Naive thymus-derived CD4-positive, alpha-beta T cell (primary cell): ENCODE measurements around the gene RUFY3. TPM values are rescaled to one million over a fixed set of nuclear protein-coding genes. Genes with fewer than 3 reads are reported as not detected.
A peak's percentile ranks its signal among the peaks of the same experiment; 100 is the strongest.

Source experiments
- ATAC-seq: fragments of 150-1000 bp; cut with Tn5 transposase; 2 replicates; pipeline ENCODE4 v1.10.0; 2021; ENCODE audit warnings: mild to moderate bottlenecking, moderate library complexity
- CTCF ChIA-PET: fragments of 350-600 bp; sonication (Branson Sonifier 250); formaldehyde crosslinking; loops from one replicate; lab custom pipeline; 2021; ENCODE audit warnings: antibody characterized with exemption; lab: Charles Lee
- POLR2A ChIA-PET: fragments of 350-600 bp; sonication (Branson Sonifier 250); formaldehyde crosslinking; loops from one replicate; lab custom pipeline; 2021; ENCODE audit warnings: antibody characterized with exemption, inconsistent platforms; lab: Charles Lee
- DNase-seq, 9 donors: peaks; one replicate each; pipeline versions ENCODE4 v3.0.0 to v3.0.0-alpha.2; 2020 to 2022; ENCODE audit warnings: mixed read lengths in 1 of 9
- H3K27ac ChIP-seq: one replicate; pipeline ENCODE4 v1.7.0; 2013; ENCODE audit warnings: mild to moderate bottlenecking, low read depth, low read length, moderate library complexity
- H3K27me3 ChIP-seq, 2 donors: one replicate each; pipeline ENCODE4 v1.7.0; 2013; ENCODE audit warnings: low read length in 2 of 2, mild to moderate bottlenecking in 2 of 2, moderate library complexity in 2 of 2; ENCODE audit not compliant: control insufficient read depth in 2 of 2, insufficient read depth in 2 of 2
- H3K36me3 ChIP-seq, 3 experiments: 1 replicate in 2 of 3; 2 replicates in 1 of 3; pipeline ENCODE4 v1.7.0; 2013; ENCODE audit warnings: low read length in 3 of 3, mild to moderate bottlenecking in 3 of 3, moderate library complexity in 1 of 3; ENCODE audit not compliant: insufficient read depth in 3 of 3, control insufficient read depth in 2 of 3
- H3K4me1 ChIP-seq, 2 donors: one replicate each; pipeline ENCODE4 v1.7.0; 2013; ENCODE audit warnings: low read length in 2 of 2, mild to moderate bottlenecking in 2 of 2, moderate library complexity in 1 of 2; ENCODE audit not compliant: control insufficient read depth in 2 of 2, insufficient read depth in 2 of 2
- H3K4me3 ChIP-seq: 2 replicates; pipeline ENCODE4 v1.7.0; 2013; ENCODE audit warnings: mild to moderate bottlenecking, low read length
- H3K9me3 ChIP-seq, 3 experiments: 1 replicate in 2 of 3; 2 replicates in 1 of 3; pipeline ENCODE4 v1.7.0; 2013; ENCODE audit warnings: low read length in 3 of 3; ENCODE audit not compliant: control insufficient read depth in 2 of 3
- H3K27ac Mint-ChIP-seq, 9 donors: one replicate each; pipeline ENCODE4 v1.8.0; 2020 to 2022; ENCODE audit warnings: mixed read lengths in 9 of 9, mild to moderate bottlenecking in 8 of 9, moderate library complexity in 5 of 9, inconsistent platforms in 2 of 9
- H3K27me3 Mint-ChIP-seq, 5 donors: one replicate each; pipeline ENCODE4 v1.8.0; 2021 to 2022; ENCODE audit warnings: mixed read lengths in 5 of 5, mild to moderate bottlenecking in 1 of 5
- H3K36me3 Mint-ChIP-seq, 5 donors: one replicate each; pipeline ENCODE4 v1.8.0; 2020 to 2022; ENCODE audit warnings: mixed read lengths in 5 of 5, mild to moderate bottlenecking in 3 of 5, inconsistent platforms in 1 of 5
- H3K4me1 Mint-ChIP-seq, 7 donors: one replicate each; pipeline ENCODE4 v1.8.0; 2020 to 2022; ENCODE audit warnings: mixed read lengths in 7 of 7, mild to moderate bottlenecking in 3 of 7, inconsistent platforms in 1 of 7
- H3K4me3 Mint-ChIP-seq, 10 donors: one replicate each; pipeline ENCODE4 v1.8.0; 2020 to 2022; ENCODE audit warnings: mild to moderate bottlenecking in 10 of 10, mixed read lengths in 10 of 10, moderate library complexity in 6 of 10, inconsistent platforms in 2 of 10
- H3K9me3 Mint-ChIP-seq, 11 donors: one replicate each; pipeline ENCODE4 v1.8.0; 2020 to 2022; ENCODE audit warnings: mixed read lengths in 11 of 11, mild to moderate bottlenecking in 4 of 11, inconsistent platforms in 1 of 11, moderate library complexity in 1 of 11
- intact Hi-C, 2 donors: fragments of 100-400 bp; cut with micrococcal nuclease; formaldehyde crosslinking; loops; one replicate each; pipeline ENCODE4 v1.15.1; 2023
- polyA plus RNA-seq, 2 donors: library from polyadenylated mRNA; unstranded; fragments of 300-500 nt; fragmentation: Illumina TruSeq; gene quantifications; one replicate each; pipeline ENCODE4 v1.2.3, GENCODE V29; 2021
- total RNA-seq, 6 experiments: library from RNA in 5 of 6; stranded (reverse) in 5 of 6; gene quantifications; 1 replicate in 5 of 6; 2 replicates in 1 of 6; pipeline ENCODE4 v1.2.3 and lab custom pipeline; 2021 to 2026

Gene RUFY3
- total and polyA plus RNA-seq, 7 experiments from 2014 or later, result 4.0 to 41.2 (median 38.6) TPM

DNA sequence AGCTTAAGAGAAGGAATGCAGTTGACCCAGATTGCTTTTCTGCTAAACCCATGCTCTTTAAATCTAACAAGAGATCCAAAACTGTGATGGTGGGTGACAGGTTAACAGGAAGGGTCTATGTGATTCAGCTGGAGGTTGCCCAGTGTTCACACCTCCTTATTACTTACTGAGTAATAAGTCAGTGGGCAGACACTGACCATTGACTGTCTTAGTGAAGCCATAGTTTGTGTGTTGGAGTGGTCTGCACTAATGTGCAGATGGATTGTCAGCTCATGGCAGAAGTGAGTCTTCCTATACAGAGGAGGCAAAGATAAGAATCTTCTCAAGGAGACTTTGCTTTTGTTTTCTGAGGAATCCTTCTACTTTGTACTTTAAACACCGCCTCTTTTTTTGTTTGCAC, 15.2 kb upstream of the RUFY3 start:
- H3K4me3 ChIP-seq, result peak overlapping the region; percentile 87
- peak overlapping the region; percentile 88 for H3K27ac ChIP-seq
- H3K4me1 ChIP-seq, result peaks cover 12 to 25% of the 10 kb centered on the region in 2 donors
- no peaks in the 10 kb centered on the region for H3K27me3 Mint-ChIP-seq
- H3K27me3 ChIP-seq, result no peaks in the 10 kb centered on the region
- intact Hi-C loops, result loop anchor here in 1 of 2 donors (1.0 kb wide), 1 partner anchor 8 kb away; no protein-coding TSS in a partner anchor
- H3K9me3 ChIP-seq, result no peaks in the 10 kb centered on the region
- peaks cover 21 to 55% (median 44%) of the 10 kb centered on the region in 7 donors for H3K4me1 Mint-ChIP-seq
- H3K36me3 ChIP-seq, result no peaks in the 10 kb centered on the region
- ChIA-PET CTCF (interaction anchor here (0.6 to 4.1 kb wide), 8 partner anchors 8 to 1048 kb away, joined by 3 to 31 read pairs (median 6); partner anchors contain the start of gene UTP3), POLR2A (interaction anchor here (1.0 to 11.3 kb wide), 12 partner anchors 9 to 287 kb away, joined by 3 to 174 read pairs (median 10); partner anchors contain the start of genes DCK, GRSF1, RUFY3 and UTP3)
- H3K36me3 Mint-ChIP-seq, result no peaks in the 10 kb centered on the region
- ATAC-seq (no peak), DNase-seq (no peak)
- no peaks in the 10 kb centered on the region for H3K9me3 Mint-ChIP-seq
- peak overlapping the region; percentile 52 to 98 (median 93) for H3K27ac Mint-ChIP-seq
- H3K4me3 Mint-ChIP-seq, result peak overlapping the region; percentile 82 to 96 (median 92)

DNA sequence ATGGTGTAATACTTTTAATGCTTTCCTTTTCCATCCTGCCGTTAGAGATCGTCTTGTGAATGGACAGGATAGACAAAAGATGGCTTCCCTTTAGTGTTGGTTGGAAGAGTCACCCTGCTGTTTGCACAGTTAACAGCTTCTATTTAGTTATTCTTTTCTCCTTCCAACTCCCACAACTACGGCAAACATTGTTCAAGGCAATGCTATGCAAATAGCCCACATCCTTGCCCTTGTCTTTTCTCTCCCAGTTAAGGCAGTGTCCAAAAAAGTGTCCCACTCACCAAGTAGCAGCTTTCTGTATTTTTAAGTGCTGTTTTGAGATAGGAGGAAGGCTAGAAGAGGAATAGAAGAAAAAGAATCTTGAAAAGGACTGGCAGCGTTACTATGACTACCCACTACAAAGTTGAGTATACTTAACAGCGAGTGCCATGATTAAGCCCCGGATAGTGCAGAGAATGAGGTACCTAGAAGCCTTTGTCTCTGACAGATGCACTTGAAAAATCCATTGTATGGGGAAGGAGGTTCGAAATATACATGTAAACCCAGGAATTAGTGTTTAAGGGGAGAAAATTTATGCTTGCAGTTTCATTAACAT, 12.1 kb upstream of the RUFY3 start:
- H3K4me3 Mint-ChIP-seq, result peak overlapping the region in 4 of 10 donors; percentile 7 to 32 (median 10)
- intact Hi-C loops, result no loop called here
- Histone ChIP-seq H3K9me3 (no peaks in the 10 kb centered on the region), H3K4me3 (no peak overlapping the region), H3K27me3 (no peaks in the 10 kb centered on the region), H3K27ac (no peak overlapping the region), H3K36me3 (no peaks in the 10 kb centered on the region), H3K4me1 (peaks cover 8 to 30% of the 10 kb centered on the region in 2 donors)
- no peaks in the 10 kb centered on the region for H3K9me3 Mint-ChIP-seq
- H3K4me1 Mint-ChIP-seq, result peaks cover 25 to 76% (median 57%) of the 10 kb centered on the region in 7 donors
- CTCF ChIA-PET, result no interaction called here
- no peak for ATAC-seq
- no peaks in the 10 kb centered on the region for H3K36me3 Mint-ChIP-seq
- POLR2A ChIA-PET, result interaction anchor here (1.6 to 9.7 kb wide), 2 partner anchors 12 to 27 kb away, joined by 6 to 131 read pairs; partner anchors contain the start of gene RUFY3
- DNase-seq, result peak in 1 of 9 donors; percentile 46
- peak overlapping the region in 5 of 9 donors; percentile 1 to 63 (median 18) for H3K27ac Mint-ChIP-seq
- no peaks in the 10 kb centered on the region for H3K27me3 Mint-ChIP-seq

DNA sequence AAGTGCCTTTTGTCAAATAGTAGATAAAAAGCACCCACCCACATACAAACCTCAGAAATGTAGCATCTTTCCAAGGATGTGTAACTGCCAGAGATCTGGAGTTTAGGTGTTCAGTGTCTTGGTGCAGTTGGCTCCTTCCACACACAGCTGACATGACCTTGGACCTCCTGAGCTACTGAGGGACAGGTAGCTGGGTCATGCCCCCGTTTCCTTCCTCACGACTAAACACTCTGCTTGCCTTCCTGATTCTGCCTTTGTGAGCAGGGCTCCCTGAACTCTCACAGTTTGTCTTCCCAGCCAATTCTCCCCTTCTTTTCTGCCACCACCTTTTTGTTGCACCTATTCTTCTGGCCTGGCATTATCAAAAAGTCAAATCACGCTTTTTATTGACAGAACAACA, 10.2 kb upstream of the RUFY3 start:
- Mint-ChIP-seq H3K9me3 (no peaks in the 10 kb centered on the region), H3K27ac (peak overlapping the region in 6 of 9 donors; percentile 1 to 65 (median 42)), H3K27me3 (no peaks in the 10 kb centered on the region), H3K36me3 (no peaks in the 10 kb centered on the region), H3K4me1 (peaks cover 23 to 70% (median 49%) of the 10 kb centered on the region in 7 donors), H3K4me3 (peak overlapping the region in 8 of 10 donors; percentile 3 to 58 (median 24))
- Histone ChIP-seq H3K36me3 (no peaks in the 10 kb centered on the region), H3K27me3 (no peaks in the 10 kb centered on the region), H3K9me3 (no peaks in the 10 kb centered on the region), H3K4me3 (no peak overlapping the region), H3K27ac (no peak overlapping the region), H3K4me1 (peaks cover under 1 to 22% of the 10 kb centered on the region in 2 donors)
- no peak for DNase-seq
- intact Hi-C loops, result no loop called here
- CTCF ChIA-PET, result no interaction called here
- POLR2A ChIA-PET, result interaction anchor here (1.2 to 1.9 kb wide), 3 partner anchors 10 to 23 kb away, joined by 4 to 11 read pairs (median 5); partner anchors contain the start of gene RUFY3
- no peak for ATAC-seq

DNA sequence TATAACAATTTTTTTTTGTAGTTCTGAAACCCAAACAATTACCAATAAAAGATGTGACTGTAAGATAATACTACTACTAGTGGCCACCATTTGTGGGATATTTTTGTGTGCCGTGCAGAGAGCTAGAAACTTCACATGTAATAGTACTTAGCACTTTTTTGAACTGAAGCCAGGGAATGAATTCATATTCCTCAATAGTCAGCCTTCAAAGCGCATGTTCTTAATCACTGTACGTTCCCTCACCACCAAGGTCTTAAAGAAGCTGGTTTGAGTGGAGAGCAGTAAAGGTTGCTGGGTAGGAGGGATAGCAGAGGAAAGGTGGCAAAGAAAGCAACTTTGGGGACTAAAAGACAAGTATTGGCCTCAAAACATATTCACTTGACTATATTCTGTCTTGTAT, 9.6 kb upstream of the RUFY3 start:
- no peaks in the 10 kb centered on the region for H3K9me3 Mint-ChIP-seq
- DNase-seq (no peak), ATAC-seq (no peak)
- Histone ChIP-seq H3K27me3 (no peaks in the 10 kb centered on the region), H3K36me3 (no peaks in the 10 kb centered on the region), H3K27ac (no peak overlapping the region), H3K4me3 (no peak overlapping the region), H3K9me3 (no peaks in the 10 kb centered on the region), H3K4me1 (peaks cover 0 to 17% of the 10 kb centered on the region in 2 donors)
- intact Hi-C loops, result loop anchor here in 1 of 2 donors (1.0 kb wide), 1 partner anchor 10 kb away; no protein-coding TSS in a partner anchor
- CTCF ChIA-PET, result interaction anchor here (0.6 kb wide), 1 partner anchor 24 kb away, joined by 3 read pairs; the partner anchor contains the start of gene UTP3
- POLR2A ChIA-PET, result interaction anchor here (1.2 to 1.9 kb wide), 3 partner anchors 10 to 22 kb away, joined by 4 to 11 read pairs (median 5); partner anchors contain the start of gene RUFY3
- H3K36me3 Mint-ChIP-seq, result no peaks in the 10 kb centered on the region
- H3K4me1 Mint-ChIP-seq, result peaks cover 22 to 64% (median 44%) of the 10 kb centered on the region in 7 donors
- no peaks in the 10 kb centered on the region for H3K27me3 Mint-ChIP-seq
- H3K27ac Mint-ChIP-seq, result peak overlapping the region in 6 of 9 donors; percentile 1 to 65 (median 24)
- H3K4me3 Mint-ChIP-seq, result peak overlapping the region in 6 of 10 donors; percentile 21 to 58 (median 33)

DNA sequence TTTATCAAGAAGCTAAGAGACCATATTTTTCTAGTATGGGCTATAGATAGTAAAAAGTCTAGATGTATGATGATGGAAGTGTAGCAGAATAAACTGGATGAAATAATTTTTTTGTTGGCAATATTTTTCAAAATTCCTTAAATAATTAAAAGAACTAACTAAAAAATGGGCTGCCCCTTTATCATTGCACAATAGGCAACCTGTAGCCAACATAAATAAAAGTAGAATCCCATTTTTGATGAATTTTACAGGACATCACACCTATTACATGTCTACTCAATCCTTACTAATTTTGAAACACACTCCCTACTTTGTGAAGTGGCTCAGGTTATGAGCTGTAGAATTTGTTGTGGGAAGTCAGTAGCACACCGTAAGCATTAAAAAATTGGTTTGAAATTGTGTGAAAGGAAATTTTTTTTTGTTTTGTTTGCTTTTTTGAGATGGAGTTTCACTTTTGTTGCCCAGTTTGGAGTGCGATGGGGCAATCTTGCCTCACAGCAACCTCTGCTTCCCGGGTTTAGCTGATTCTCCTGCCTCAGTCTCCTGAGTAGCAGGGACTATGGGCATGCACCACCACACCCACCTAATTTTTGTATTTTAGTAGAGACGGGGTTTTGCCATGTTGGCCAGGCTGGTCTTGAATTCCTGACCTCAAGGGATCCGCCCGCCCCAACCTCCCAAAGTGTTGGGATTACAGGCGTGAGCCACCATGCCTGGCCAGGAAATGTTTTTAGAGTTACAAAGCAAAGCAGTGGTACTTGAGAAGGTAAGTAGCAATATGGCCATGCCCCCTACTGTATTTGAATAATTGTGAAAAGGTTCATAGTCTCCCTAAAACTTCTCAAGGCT, 8.9 kb upstream of the RUFY3 start:
- Mint-ChIP-seq H3K4me3 (peak overlapping the region in 4 of 10 donors; percentile 10 to 58 (median 28)), H3K27ac (peak overlapping the region in 1 of 9 donors; percentile 28), H3K4me1 (peaks cover 22 to 60% (median 44%) of the 10 kb centered on the region in 7 donors), H3K9me3 (no peaks in the 10 kb centered on the region), H3K36me3 (no peaks in the 10 kb centered on the region), H3K27me3 (no peaks in the 10 kb centered on the region)
- H3K36me3 ChIP-seq, result no peaks in the 10 kb centered on the region
- ATAC-seq (no peak), DNase-seq (no peak)
- H3K27me3 ChIP-seq, result no peaks in the 10 kb centered on the region
- no peak overlapping the region for H3K27ac ChIP-seq
- ChIA-PET POLR2A (interaction anchor here (1.2 to 1.9 kb wide), 3 partner anchors 9 to 22 kb away, joined by 4 to 11 read pairs (median 5); partner anchors contain the start of gene RUFY3), CTCF (interaction anchor here (0.6 kb wide), 1 partner anchor 24 kb away, joined by 3 read pairs; the partner anchor contains the start of gene UTP3)
- peaks cover 0 to 14% of the 10 kb centered on the region in 2 donors for H3K4me1 ChIP-seq
- no peak overlapping the region for H3K4me3 ChIP-seq
- intact Hi-C loops, result loop anchor here in 1 of 2 donors (1.0 kb wide), 2 partner anchors 9 to 12 kb away; no protein-coding TSS in a partner anchor
- H3K9me3 ChIP-seq, result no peaks in the 10 kb centered on the region
